Measurements from ENCODE around the gene INTS15.

Gene INTS15

DNA sequence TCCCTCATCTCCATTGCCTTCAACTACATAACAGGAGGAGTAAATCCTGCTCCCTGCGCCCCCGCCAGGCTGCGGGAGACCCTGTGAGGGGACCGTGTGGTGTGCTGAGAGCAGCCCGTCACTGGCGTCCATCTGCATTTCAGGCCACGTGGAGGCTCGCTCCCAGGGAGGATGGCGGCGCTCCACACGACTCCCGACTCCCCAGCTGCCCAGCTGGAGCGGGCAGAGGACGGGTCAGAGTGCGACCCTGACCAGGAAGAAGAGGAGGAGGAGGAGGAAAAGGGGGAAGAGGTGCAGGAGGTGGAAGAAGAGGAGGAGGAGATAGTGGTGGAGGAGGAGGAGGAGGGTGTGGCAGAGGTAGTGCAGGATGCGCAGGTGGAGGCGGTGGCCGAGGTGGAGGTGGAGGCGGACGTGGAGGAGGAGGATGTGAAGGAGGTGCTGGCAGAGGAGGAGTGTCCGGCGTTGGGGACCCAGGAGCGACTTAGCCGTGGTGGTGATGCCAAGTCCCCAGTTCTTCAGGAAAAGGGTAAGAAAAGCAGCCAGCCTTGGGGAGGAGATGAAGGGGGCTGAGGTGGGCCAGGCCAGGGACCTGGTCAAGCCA lies 52.5 kb downstream of the INTS15 start:
- DNase-seq (ENCODE audit: low read depth in 3 of 3), result no peak

GRCh38 chr7:6642861-6643640 lies 53.2 kb downstream of the INTS15 start:
- no peak for DNase-seq (ENCODE audit: low read depth in 3 of 3)

DNA sequence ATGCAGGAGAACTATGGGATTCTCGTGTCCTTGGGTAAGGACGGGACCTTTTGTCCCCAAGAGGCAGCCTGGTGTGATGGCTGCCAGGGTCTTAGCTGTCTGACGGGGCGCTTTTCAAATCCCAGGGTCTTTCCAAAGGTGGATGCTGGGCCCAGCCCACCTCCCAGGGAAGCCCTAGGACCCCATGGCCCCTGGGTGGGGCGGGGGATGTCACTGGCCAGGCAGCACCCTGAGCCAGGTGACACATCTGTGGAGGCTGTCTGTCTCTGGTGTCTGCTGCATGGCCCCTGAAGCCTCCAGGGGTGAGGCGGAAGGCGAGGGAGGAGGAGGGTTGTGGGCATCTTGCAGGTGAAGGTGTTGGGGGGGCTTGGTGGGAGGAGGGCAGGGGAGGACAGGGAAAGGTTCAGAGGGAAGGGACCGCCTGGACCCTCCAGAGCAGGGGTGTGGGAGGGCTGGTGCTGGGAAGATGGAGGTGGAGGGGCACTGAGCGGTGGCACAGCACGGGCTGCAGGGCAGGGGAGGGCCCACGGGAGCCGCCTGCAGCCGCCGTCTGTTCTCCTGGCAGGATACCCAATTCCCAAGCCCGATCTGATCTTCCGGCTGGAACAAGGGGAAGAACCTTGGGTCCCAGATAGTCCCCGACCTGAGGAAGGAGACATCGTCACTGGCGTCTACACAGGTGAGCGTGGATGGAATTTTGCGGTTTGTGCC lies 54.2 kb downstream of the INTS15 start:
- DNase-seq (ENCODE audit: low read depth in 3 of 3), result no peak

DNA sequence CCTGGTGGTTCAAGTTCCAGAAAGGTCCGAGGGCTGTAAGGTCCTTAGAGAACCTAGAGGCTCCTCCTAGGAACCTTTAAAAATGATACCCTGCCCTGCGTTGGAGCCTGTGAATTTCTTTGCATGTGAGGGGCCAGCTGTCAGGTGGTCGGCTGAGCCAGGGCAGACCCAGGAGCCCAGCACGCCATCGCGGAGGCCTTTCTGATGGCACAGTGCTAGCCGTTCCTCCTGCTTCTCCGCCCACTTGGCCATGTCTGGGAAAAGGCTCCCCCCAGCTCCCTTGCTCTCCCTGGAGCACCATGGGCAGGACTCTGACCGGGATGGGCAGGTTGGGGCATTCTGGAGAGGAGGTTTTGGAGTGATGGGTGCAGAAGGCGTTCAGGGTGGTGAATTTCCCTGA lies 54.9 kb downstream of the INTS15 start:
- no peak for DNase-seq (ENCODE audit: low read depth in 3 of 3)

DNA sequence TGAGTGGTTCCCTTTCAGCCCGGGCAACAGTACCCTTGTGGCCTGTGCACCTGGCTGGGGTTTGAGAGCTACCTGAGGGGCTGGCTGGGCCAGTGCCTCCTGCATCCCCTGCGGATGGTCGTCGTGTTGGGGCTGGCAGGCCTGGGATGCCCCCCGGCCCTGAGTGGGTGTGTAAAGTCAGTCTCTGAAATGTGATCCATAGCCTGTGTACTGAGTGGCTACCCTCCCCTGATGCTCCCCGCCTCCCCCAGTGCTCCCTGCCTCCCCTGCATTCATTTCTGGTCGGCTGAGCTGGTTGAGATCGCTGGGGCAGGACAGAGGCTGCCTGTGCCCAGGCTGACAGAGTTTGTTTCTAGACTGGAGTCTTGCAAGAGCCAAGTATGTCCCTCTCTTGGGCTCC lies 56.6 kb downstream of the INTS15 start:
- no peak for DNase-seq (ENCODE audit: low read depth in 3 of 3)

DNA sequence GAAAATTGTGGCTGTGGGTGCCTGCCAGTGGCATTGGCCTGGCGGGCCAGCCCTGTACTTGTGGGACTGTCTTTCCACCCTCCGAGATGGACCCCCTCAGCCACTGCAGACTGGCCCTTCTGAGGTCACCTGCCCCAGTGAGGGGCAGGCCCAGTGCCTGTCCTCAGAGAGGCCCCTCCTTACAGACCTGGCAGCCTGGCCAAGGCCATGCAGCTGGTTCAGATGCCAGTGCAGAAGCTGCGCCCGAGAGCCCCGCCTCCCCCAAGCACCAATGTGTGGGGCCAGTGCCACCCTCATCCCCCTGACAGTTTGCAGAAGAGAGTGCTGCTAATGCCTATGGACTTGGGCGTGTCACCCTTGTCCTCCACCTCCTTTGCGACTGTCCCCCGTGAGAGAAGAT lies 57.3 kb downstream of the INTS15 start:
- DNase-seq (ENCODE audit: low read depth in 3 of 3), result no peak

GRCh38 chr7:6647541-6647940 lies 57.7 kb downstream of the INTS15 start:
- no peak for DNase-seq (ENCODE audit: low read depth in 3 of 3)

- no peak for DNase-seq (ENCODE audit: low read depth in 3 of 3)
Observed at GRCh38 chr7:6648066-6648814, 58.4 kb downstream of the INTS15 start.

DNA sequence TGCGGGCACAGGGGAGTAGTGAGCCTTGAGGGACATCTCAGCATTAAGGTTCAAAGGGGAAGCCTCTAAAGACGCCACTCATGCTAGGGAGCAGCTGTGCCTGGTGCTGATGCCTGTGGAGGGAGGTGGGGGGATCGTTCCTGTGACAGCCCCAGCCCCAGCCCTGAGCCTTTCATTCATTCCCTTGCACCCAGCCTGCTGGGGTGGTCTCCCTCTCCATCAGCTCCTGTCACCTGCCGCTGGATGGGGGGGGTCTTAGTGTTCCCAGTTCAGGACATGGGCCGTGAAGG lies 58.9 kb downstream of the INTS15 start:
- DNase-seq (ENCODE audit: low read depth in 3 of 3), result no peak

DNA sequence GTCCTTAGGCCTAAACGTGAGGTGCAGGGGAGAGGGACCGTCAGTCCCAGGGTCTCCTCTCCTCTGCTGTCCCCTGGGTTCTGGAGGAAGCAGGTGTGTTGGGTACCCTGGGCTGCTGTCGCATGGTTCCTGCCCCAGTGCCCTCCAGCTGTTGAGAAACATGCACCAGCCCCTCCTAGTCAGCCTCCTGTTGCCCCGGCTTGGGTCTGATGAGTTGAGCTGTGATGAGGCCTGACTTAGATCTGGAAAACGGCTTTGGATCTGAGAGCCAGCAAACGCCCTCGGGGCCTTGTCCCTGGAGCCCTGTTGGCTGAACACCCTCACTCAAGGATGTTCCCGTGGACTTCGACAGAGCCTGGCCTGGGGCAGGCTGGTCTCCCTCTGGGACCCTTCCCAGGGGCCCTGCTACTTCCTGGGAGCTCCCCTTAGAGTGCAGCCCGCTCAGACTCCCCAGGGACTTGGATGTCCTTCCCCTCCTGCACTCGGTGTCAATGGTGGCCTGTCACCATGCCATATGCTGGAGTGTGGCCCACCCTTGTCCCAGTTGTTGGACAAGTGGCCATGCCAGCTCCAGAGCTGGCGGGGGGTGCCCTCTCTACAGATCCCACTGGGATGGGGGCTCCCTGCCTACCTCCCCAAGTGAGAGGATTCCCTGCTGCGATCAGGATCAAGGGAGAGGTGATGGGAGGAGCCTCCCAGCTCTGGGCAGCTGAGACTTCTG lies 59.6 kb downstream of the INTS15 start:
- DNase-seq (ENCODE audit: low read depth in 3 of 3), result no peak

GRCh38 chr7:6650086-6650485 lies 60.3 kb downstream of the INTS15 start:
- DNase-seq (ENCODE audit: low read depth in 3 of 3), result no peak

DNA sequence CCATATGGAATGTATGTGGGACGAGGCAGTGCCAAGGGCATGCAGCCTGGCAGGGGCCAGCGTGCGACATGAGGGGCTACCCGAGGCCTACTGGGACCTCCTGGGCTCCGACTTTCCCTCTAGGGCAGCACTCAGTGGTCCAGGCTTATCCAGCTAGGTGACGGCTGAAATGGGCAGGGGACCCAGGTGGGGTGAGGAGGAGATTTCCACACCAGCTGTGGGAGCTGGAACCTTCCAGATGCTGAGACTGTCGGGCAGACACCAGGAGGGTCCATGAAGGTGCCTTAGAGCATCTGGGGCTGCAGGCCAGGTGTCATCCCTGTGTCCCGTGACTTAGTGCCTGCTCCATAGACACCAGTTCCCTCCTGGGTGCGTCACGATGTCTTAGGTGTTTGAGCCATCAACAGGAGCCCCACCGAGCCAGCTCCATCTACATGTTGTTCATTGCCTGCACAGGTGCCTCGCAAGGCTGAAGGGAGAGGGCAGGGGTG lies 60.7 kb downstream of the INTS15 start:
- no peak for DNase-seq (ENCODE audit: low read depth in 3 of 3)

- DNase-seq (ENCODE audit: low read depth in 3 of 3), result no peak
Observed at GRCh38 chr7:6651851-6652445, 62.1 kb downstream of the INTS15 start.

- no peak for DNase-seq (ENCODE audit: low read depth in 3 of 3)
Observed at GRCh38 chr7:6652446-6653011, 62.7 kb downstream of the INTS15 start.

DNA sequence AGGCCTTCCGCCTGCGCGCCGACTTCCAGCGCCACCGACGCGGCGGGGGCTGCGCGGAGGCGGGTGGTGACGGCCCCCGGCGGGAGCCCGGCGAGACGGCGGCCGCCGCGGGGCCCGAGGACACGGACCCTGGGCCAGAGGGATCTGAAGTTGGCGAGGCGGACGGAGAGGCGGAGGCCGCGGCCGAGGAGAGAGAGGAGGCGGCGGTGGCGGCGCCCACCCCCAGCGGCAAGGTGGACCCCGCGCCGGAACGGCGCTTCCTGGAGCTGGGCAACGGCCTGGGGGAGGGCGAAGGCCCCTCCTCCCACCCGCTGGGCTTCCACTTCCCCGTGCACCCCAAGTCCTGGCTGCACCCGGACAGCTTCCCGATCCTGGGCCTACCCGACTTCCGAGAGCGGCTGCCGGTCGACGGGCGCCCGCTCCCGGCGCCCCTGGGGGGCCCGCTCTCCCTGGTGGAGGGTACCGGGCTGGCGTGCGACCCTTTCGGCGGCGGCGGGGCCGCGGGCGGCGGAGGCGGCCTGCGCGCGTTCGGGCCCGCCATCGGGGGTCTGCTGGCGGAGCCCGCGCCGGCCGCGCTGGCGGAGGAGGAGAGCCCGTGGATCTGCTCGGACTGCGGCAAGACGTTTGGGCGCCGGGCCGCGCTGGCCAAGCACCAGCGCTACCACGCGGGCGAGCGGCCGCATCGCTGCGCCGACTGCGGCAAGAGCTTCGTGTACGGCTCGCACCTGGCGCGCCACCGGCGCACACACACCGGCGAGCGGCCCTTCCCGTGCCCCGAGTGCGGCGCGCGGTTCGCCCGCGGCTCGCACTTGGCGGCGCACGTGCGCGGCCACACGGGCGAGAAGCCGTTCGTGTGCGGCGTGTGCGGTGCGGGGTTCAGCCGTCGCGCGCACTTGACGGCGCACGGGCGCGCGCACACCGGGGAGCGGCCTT lies 63.5 kb downstream of the INTS15 start:
- no peak for DNase-seq (ENCODE audit: low read depth in 3 of 3)

DNA sequence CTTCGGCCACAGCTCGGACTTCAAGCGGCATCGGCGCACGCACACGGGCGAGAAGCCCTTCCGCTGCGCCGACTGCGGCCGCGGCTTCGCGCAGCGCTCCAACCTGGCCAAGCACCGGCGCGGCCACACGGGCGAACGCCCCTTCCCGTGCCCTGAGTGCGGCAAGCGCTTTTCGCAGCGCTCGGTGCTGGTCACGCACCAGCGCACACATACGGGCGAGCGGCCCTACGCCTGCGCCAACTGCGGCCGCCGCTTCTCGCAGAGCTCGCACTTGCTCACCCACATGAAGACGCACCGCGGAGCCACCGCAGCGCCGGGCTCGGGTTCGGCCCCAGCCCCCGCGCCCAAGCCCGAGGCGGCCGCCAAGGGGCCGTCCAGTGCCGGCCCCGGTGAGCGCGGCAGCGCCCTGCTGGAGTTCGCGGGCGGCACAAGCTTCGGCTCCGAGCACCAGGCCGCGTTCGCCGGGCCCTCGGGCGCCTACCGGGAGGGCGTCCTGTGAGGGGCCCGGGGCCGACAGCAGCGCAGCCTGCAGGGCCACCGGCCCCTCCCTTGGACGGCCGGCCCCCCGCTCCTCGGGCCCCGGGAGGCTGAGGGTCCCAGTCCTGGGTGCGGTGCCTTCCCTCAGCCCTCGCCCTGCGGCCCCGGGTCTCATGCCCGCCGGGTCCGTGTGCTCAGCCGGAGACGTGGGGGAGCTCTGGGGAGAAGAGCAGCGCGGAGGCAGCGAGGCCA lies 64.5 kb downstream of the INTS15 start:
- DNase-seq (ENCODE audit: low read depth in 3 of 3), result no peak

DNA sequence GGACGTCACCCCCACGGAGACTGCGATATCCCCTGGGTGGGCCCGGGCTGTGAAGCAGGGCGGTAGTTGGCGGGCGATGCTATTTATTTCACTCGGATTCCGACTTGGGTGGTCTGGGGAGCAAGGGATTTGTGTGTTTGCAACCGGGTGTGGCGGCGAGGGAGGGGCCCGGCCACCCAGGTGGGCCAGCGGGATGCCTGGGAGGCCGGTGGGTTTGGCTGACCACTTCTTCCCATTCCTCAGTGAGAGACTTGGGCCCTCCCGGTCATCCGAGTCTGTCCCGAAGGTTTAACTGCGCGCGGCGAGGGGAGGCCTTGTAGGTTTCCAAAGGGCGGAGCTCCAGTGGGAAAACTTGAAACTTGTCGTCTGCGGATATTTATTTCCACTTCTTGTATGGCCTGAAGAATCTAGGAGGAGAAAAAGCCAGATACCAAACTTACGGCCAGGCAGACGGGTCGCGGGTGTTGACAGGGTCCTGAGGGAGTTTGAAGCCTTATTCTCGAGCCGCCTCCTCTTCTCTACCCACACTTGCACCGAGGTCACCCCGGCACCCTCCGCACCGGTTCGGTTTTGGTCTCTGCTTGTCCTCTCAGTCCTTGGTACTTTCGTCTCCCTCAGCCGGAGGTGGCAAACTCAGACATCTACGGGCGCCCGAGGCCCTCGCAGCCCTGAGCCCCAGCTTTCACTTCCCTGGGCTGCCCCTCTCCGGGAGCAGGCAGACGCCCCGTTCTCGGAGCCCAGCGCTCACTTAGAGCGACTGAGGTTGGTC lies 65.2 kb downstream of the INTS15 start:
- no peak for DNase-seq (ENCODE audit: low read depth in 3 of 3)

GRCh38 chr7:6655636-6656385 lies 66.0 kb downstream of the INTS15 start:
- DNase-seq (ENCODE audit: low read depth in 3 of 3), result no peak

Data from stimulated activated CD4-positive, alpha-beta T cell treated with anti-CD3 and anti-CD28 coated beads, TNF-alpha, amount 100 ng/mL, for 4 hours (primary cell).